CD4-positive, CD25-positive, alpha-beta regulatory T cell (primary cell): ENCODE data around the gene CCL15. TPM values are rescaled to one million over a fixed set of nuclear protein-coding genes. Genes with fewer than 3 reads are reported as not detected.
"Not testable (repeated sequence)": the region's sequence is repeated elsewhere in the genome, so short reads cannot be mapped to it uniquely, and the experiment has no call there.

Experiments used
- ATAC-seq, 2 donors: fragments of 150-1000 bp; cut with Tn5 transposase; one replicate each; pipeline ENCODE4 v1.10.0; 2021; ENCODE audit warnings: low read depth in 2 of 2, moderate number of reproducible peaks in 2 of 2, moderate library complexity in 1 of 2
- DNase-seq, 3 donors: peaks; one replicate each; pipeline versions ENCODE4 v3.0.0 to v3.0.0-alpha.2; 2012 to 2022; ENCODE audit warnings: mixed read lengths in 1 of 3
- H3K27ac ChIP-seq: one replicate; pipeline ENCODE4 v1.7.0; 2013; ENCODE audit warnings: mild to moderate bottlenecking, low read length; ENCODE audit not compliant: insufficient read depth, poor library complexity, severe bottlenecking
- H3K27me3 ChIP-seq: one replicate; pipeline ENCODE4 v1.7.0; 2013; ENCODE audit warnings: low read length; ENCODE audit not compliant: control insufficient read depth, insufficient read depth
- H3K36me3 ChIP-seq: one replicate; pipeline ENCODE4 v1.7.0; 2013; ENCODE audit warnings: mild to moderate bottlenecking, low read length, moderate library complexity; ENCODE audit not compliant: control insufficient read depth, insufficient read depth
- H3K4me1 ChIP-seq: 2 replicates; pipeline ENCODE4 v1.7.0; 2013; ENCODE audit warnings: mild to moderate bottlenecking, low read length; ENCODE audit not compliant: insufficient read depth, control insufficient read depth, poor library complexity, severe bottlenecking
- H3K4me3 ChIP-seq: one replicate; pipeline ENCODE4 v1.7.0; 2013; ENCODE audit warnings: low read depth, mild to moderate bottlenecking, low read length, moderate library complexity
- H3K9me3 ChIP-seq, 2 experiments: 1 replicate in 1 of 2; 2 replicates in 1 of 2; pipeline ENCODE4 v1.7.0; 2013; ENCODE audit warnings: low read length in 2 of 2, mild to moderate bottlenecking in 1 of 2, moderate library complexity in 1 of 2; ENCODE audit not compliant: control insufficient read depth in 2 of 2
- H3K27ac Mint-ChIP-seq, 3 donors: one replicate each; pipeline ENCODE4 v1.8.0; 2020 to 2022; ENCODE audit warnings: mild to moderate bottlenecking in 3 of 3, mixed read lengths in 3 of 3, moderate library complexity in 2 of 3
- H3K27me3 Mint-ChIP-seq: one replicate; pipeline ENCODE4 v1.8.0; 2022; ENCODE audit warnings: mild to moderate bottlenecking, mixed read lengths
- H3K36me3 Mint-ChIP-seq: one replicate; pipeline ENCODE4 v1.8.0; 2020; ENCODE audit warnings: mixed read lengths
- H3K4me1 Mint-ChIP-seq, 4 donors: one replicate each; pipeline ENCODE4 v1.8.0; 2020 to 2022; ENCODE audit warnings: mixed read lengths in 4 of 4, mild to moderate bottlenecking in 1 of 4
- H3K4me3 Mint-ChIP-seq, 4 donors: one replicate each; pipeline ENCODE4 v1.8.0; 2020 to 2022; ENCODE audit warnings: mild to moderate bottlenecking in 4 of 4, mixed read lengths in 4 of 4, moderate library complexity in 3 of 4
- H3K9me3 Mint-ChIP-seq, 7 donors: one replicate each; pipeline ENCODE4 v1.8.0; 2020 to 2022; ENCODE audit warnings: mixed read lengths in 7 of 7, mild to moderate bottlenecking in 3 of 7, moderate library complexity in 2 of 7
- polyA plus RNA-seq, 4 donors: library from polyadenylated mRNA; unstranded; fragments of 300-500 nt; fragmentation: Illumina TruSeq; gene quantifications; one replicate each; pipeline ENCODE4 v1.2.3, GENCODE V29; 2021
- total RNA-seq: library from RNA; stranded (reverse); gene quantifications from one replicate; pipeline ENCODE4 v1.2.3, GENCODE V29; 2022

CCL15 gene
- total and polyA plus RNA-seq, 5 donors from 2014 or later = not detected

- H3K27me3 Mint-ChIP-seq = peaks cover 24% of the 10 kb centered on the region
- no peak overlapping the region for H3K27ac Mint-ChIP-seq
- H3K27ac ChIP-seq = no peak overlapping the region
- no peak overlapping the region for H3K4me3 ChIP-seq
- H3K36me3 Mint-ChIP-seq = no peaks in the 10 kb centered on the region
- H3K9me3 Mint-ChIP-seq = peaks cover 0 to 4% (median 2%) of the 10 kb centered on the region in 7 donors
- H3K27me3 ChIP-seq = peaks cover 5% of the 10 kb centered on the region
- DNase-seq (no peak), ATAC-seq (no peak)
- no peaks in the 10 kb centered on the region for H3K4me1 Mint-ChIP-seq
- no peaks in the 10 kb centered on the region for H3K36me3 ChIP-seq
- H3K4me1 ChIP-seq = no peaks in the 10 kb centered on the region
- no peaks in the 10 kb centered on the region for H3K9me3 ChIP-seq
- H3K4me3 Mint-ChIP-seq = no peak overlapping the region
Measured at GRCh38 chr17:36024106-36024869, 22.9 kb upstream of the CCL15 start.

GRCh38 chr17:36019423-36019822 is 18.1 kb upstream of the CCL15 start:
- no peak for ATAC-seq
- Mint-ChIP-seq H3K4me3 (no peak overlapping the region), H3K27me3 (peaks cover 20% of the 10 kb centered on the region)

GRCh38 chr17:36017799-36018198 is 16.4 kb upstream of the CCL15 start, which contains the start of gene CCL23:
Gene CCL23, minus strand, starts transcription at chr17:36017972. Its CDS starts 75 bp downstream, at chr17:36017897.
- H3K4me3 Mint-ChIP-seq = no peak within 1 kb of the TSS
- H3K36me3 Mint-ChIP-seq = no peaks in the 10 kb centered on the region
- no peaks in the 10 kb centered on the region for H3K9me3 ChIP-seq
- H3K27me3 ChIP-seq = peaks cover 2% of the 10 kb centered on the region
- H3K4me1 Mint-ChIP-seq = no peaks in the 10 kb centered on the region
- ATAC-seq (no peak), DNase-seq (no peak)
- H3K4me3 ChIP-seq = no peak within 1 kb of the TSS
- H3K9me3 Mint-ChIP-seq = peaks cover 0 to 4% (median 2%) of the 10 kb centered on the region in 7 donors
- H3K27ac ChIP-seq = no peak within 1 kb of the TSS
- no peaks in the 10 kb centered on the region for H3K4me1 ChIP-seq
- H3K27ac Mint-ChIP-seq = peak within 1 kb of the TSS in 1 of 3 donors; percentile 42
- H3K27me3 Mint-ChIP-seq = peaks cover 21% of the 10 kb centered on the region
- H3K36me3 ChIP-seq = no peaks in the 10 kb centered on the region

More at GRCh38 chr17:36019423-36019822, 18.1 kb upstream of the CCL15 start:
- Histone ChIP-seq H3K4me1 (no peaks in the 10 kb centered on the region), H3K27ac (no peak overlapping the region), H3K36me3 (no peaks in the 10 kb centered on the region), H3K4me3 (no peak overlapping the region), H3K9me3 (no peaks in the 10 kb centered on the region), H3K27me3 (peaks cover 2% of the 10 kb centered on the region)
- Mint-ChIP-seq H3K36me3 (no peaks in the 10 kb centered on the region), H3K9me3 (peaks cover 0 to 4% (median 2%) of the 10 kb centered on the region in 7 donors), H3K4me1 (no peaks in the 10 kb centered on the region), H3K27ac (no peak overlapping the region)
- DNase-seq = no peak

- H3K9me3 ChIP-seq = no peaks in the 10 kb centered on the region
- no peaks in the 10 kb centered on the region for H3K36me3 ChIP-seq
- no peaks in the 10 kb centered on the region for H3K4me1 ChIP-seq
- no peak overlapping the region for H3K27ac Mint-ChIP-seq
- H3K9me3 Mint-ChIP-seq = peaks cover 0 to 5% (median 0%) of the 10 kb centered on the region in 7 donors
- no peaks in the 10 kb centered on the region for H3K36me3 Mint-ChIP-seq
- no peaks in the 10 kb centered on the region for H3K4me1 Mint-ChIP-seq
- peaks cover 2% of the 10 kb centered on the region for H3K27me3 ChIP-seq
- H3K27ac ChIP-seq = no peak overlapping the region
- no peak overlapping the region for H3K4me3 ChIP-seq
- ATAC-seq (no peak), DNase-seq (no peak)
- peaks cover 31% of the 10 kb centered on the region for H3K27me3 Mint-ChIP-seq
- H3K4me3 Mint-ChIP-seq = no peak overlapping the region
Measured at GRCh38 chr17:36016555-36016954, 15.2 kb upstream of the CCL15 start.

GRCh38 chr17:36015895-36016294 is 14.5 kb upstream of the CCL15 start:
- H3K36me3 ChIP-seq, H3K27ac ChIP-seq, DNase-seq, H3K4me1 Mint-ChIP-seq, H3K4me3 Mint-ChIP-seq, H3K36me3 Mint-ChIP-seq, ATAC-seq, H3K4me3 ChIP-seq, H3K27ac Mint-ChIP-seq, H3K27me3 ChIP-seq, H3K9me3 ChIP-seq, H3K4me1 ChIP-seq, H3K9me3 Mint-ChIP-seq: not testable (repeated sequence)
- H3K27me3 Mint-ChIP-seq = peaks cover 35% of the 10 kb centered on the region

- DNase-seq (no peak), ATAC-seq (no peak)
- no peak overlapping the region for H3K4me3 Mint-ChIP-seq
- Histone ChIP-seq H3K4me3 (no peak overlapping the region), H3K27ac (no peak overlapping the region), H3K27me3 (peaks cover 2% of the 10 kb centered on the region), H3K36me3 (no peaks in the 10 kb centered on the region), H3K9me3 (no peaks in the 10 kb centered on the region), H3K4me1 (no peaks in the 10 kb centered on the region)
- peaks cover 30% of the 10 kb centered on the region for H3K27me3 Mint-ChIP-seq
- H3K4me1 Mint-ChIP-seq = no peaks in the 10 kb centered on the region
- no peak overlapping the region for H3K27ac Mint-ChIP-seq
- peaks cover 0 to 2% (median 0%) of the 10 kb centered on the region in 7 donors for H3K9me3 Mint-ChIP-seq
- H3K36me3 Mint-ChIP-seq = no peaks in the 10 kb centered on the region
Measured at GRCh38 chr17:36014946-36015345, 13.6 kb upstream of the CCL15 start.

- no peak overlapping the region for H3K27ac Mint-ChIP-seq
- H3K4me1 ChIP-seq = no peaks in the 10 kb centered on the region
- H3K27me3 ChIP-seq = no peaks in the 10 kb centered on the region
- no peak overlapping the region for H3K27ac ChIP-seq
- ATAC-seq = no peak
- H3K9me3 ChIP-seq = no peaks in the 10 kb centered on the region
- H3K4me1 Mint-ChIP-seq = no peaks in the 10 kb centered on the region
- H3K9me3 Mint-ChIP-seq = peaks cover 0 to 9% (median 0%) of the 10 kb centered on the region in 7 donors
- no peak for DNase-seq
- peaks cover 19% of the 10 kb centered on the region for H3K27me3 Mint-ChIP-seq
- no peak overlapping the region for H3K4me3 ChIP-seq
- no peak overlapping the region for H3K4me3 Mint-ChIP-seq
- H3K36me3 Mint-ChIP-seq = no peaks in the 10 kb centered on the region
- no peaks in the 10 kb centered on the region for H3K36me3 ChIP-seq
Measured at GRCh38 chr17:36011201-36011600, 9.8 kb upstream of the CCL15 start.
